ENCODE measurements around the gene CKS1B. TPM values are rescaled to one million over a fixed set of nuclear protein-coding genes. Genes with fewer than 3 reads are reported as not detected.
"Not testable (repeated sequence)": the region's sequence is repeated elsewhere in the genome, so short reads cannot be mapped to it uniquely, and the experiment has no call there.

CKS1B gene
- polyA plus RNA-seq, 1 donor, result 110 TPM

DNA sequence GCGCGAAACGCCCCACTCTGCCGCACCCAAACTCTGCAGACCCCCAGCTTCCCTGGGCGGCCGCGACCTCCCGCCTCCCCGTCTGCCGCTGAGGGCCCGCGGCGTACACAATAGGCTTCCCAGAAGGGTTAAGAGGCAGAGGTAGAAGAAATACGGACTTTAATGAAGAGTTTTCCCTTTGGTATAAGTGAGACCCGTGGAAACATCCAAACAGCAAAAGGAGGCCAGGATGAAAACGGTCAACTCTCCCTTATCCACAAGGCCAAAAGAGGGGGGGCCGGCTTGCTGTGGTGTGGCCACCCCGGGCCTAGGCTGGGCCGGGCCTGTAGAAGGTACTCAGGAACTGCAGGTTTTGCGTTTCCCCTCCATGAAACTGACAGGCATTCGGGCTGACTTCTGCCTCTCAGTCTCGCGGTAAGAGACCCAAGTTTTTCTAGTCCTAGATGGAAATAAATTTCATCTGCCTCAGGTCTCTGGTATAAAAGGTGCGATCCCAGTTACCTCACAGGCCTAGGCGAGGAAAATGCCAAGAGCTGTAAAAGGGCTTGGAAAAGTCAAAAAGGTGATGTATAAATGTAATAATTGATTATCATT, 12.2 kb upstream of the CKS1B start:
- DNase-seq, result no peak

DNA sequence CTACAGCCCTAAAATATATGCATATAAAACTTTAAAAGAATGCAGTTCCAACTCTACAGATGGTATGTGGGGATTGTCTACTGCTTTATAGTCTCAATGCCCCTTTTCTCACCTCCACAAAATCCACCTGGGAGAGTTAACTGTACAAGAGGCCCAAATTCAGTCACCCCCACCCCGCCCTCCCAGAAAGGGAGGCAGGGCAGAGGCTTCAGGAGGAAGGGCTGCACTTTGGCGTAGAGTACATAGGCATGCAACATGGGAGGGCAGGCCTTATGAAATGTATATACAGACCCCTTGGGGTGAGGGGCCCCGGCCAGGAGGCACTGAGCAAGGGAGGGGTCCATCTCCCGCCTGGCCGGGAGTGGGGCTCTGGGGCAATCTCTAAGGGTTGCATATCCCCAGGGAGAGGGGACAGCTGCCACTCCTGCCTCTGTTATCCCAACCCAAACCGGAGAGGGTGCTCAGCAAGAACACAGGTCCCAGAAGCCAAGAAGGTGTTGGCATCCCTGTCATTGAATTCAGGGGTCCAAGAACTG, 11.6 kb upstream of the CKS1B start:
- DNase-seq, result no peak

DNA sequence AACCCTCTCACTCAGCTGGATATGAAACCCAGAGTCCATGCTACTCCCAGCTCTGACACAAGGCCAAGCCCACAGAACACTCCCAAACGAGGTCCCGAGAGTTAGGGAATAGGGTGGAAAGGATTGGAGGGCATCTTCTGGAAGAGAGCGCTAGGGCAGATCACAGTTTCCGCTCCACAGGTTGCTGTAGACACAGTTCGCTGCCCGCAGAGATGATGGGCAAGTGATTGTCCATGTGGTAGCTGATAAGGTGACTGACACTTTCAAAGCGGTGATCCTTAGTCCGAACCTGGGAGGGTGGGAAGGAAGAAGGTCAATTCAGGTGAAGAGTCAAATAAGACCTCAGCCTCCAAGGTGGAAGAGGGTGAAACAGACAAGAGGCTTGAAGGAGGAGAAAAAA, 10.8 kb upstream of the CKS1B start:
- DNase-seq, result no peak

DNA sequence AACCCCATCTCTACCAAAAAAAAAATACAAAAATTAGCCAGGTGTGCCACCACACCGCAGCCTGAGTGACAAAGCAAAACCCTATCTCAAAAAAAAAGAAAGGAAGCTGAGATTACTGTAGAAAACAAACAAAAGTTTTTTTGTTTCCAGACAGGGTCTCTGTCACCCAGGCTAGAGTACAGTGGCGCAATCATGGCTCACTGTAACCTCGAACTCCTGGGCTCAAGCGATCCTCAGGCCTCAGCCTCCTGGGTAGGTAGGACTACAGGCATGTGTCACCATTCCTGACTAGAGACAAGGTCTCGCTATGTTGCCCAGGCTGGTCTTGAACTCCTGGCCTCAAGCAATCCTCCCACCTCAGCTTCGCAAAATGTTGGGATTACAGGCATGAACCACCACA, 10.1 kb upstream of the CKS1B start:
- no peak for DNase-seq

DNA sequence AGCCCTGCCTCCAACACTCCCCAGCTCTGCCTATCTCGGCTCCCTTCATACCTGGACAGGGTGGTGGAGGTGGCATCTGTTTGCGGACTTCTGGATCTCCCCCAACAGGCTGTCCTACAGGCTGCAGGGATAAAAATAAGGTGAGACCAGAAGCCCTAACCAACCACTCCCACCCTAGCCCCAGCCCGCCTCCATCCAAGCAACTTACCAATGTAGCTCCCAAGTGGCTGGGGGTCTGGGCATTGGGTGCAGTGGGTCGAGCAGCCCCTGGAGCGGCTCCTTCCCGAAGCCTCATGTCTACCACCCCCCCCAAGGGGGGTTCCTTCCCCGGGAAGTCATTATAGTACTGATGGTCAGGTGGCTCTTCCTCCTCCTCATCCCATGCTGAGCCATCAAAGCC, 8.4 kb upstream of the CKS1B start:
- DNase-seq, result no peak

DNA sequence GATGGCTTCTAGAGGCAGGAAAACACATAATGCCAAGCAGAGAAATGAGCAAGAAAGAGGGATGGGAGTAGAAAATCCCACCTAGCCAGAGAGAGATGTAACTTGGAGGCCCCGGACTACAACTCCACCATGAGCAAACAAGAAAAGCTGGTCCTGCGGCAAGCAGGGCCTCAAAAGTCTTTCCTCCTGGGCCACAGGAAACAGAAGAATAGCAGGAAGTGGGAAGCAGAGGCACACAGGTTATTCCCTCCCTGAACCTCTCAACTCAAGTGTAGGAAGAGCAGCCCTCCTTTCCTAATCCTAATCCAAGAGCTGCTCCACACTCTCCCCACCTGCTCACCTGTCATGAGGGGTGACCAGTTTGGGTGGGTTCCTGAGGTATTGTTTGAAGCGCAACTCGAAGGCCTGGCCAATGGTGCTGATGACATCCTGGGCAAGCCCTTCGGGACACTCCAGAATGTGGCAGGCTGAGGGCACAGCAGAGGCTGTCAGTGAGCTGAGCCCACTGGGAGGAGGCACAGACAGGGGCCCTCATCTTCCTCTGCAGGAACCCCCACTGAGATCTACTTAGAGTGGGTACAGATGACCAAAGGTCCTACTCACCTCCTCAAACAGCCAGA, 7.0 kb upstream of the CKS1B start:
- DNase-seq, result no peak

DNA sequence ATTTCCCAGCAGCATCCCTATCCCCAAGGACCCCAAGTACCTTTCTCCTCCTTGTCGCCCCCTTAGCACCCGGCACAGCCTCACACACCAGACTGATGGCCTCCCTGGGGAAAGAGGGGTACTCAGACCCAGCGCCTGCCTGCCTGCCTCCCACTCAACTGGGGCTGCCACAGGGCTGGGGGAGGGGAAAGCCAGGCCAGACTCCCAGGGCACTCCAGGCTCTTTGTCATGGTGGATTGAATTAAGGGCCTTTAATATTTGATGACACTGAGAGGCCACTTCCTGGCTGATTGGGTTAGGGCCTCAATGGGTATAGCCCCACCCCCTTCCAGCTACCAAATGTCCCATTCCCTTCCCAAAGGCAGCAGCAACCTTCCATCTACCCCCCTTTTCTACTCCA, 5.8 kb upstream of the CKS1B start:
- no peak for DNase-seq

DNA sequence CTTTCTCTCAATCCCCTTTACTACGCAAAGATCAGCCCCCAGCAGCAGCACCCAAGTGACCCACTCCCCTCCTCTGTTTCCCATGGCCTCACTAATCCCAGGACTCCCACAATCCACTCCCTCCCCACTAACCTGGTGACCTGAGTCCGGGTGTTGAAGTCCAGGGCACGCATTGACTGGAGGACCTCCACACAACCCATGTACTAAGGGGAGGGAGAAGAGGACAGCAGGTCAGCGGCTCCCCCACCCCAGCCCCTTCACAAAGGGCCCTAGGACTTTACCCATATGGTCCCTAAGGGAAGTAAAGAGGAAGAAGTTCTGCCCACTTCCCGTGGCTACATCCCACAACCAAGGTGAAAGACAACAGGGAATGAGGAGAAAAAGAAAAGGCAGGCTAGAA, 5.2 kb upstream of the CKS1B start:
- no peak for DNase-seq

DNA sequence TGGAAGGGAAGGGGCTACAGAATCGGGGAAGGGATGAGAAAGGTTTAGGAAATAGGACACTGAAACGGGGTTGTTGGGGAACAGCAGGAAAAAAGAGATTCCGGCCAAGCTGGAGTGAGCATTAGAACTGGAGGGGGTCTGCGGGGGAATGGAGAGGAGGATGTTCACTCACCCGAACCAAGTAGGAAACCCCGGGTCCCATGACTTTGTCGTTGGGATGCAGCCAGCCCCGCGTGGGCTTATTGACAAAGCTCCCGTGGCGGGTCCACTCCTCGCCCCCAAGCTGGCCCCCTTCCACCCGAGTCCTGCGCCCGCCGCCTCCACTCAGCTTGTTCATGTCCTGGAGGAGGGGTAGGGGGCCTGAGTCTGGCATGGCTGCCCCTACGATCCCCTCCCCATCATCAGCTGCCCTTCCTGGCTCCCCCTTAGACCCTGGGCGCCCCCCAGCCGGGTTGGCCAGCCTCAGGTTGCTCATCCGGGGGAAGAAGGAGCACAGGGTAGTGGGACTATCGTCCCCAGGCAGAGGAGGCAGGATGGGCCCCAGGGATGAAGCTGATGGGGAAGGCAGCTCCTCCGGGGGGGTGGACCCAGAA, 4.5 kb upstream of the CKS1B start:
- no peak for DNase-seq

DNA sequence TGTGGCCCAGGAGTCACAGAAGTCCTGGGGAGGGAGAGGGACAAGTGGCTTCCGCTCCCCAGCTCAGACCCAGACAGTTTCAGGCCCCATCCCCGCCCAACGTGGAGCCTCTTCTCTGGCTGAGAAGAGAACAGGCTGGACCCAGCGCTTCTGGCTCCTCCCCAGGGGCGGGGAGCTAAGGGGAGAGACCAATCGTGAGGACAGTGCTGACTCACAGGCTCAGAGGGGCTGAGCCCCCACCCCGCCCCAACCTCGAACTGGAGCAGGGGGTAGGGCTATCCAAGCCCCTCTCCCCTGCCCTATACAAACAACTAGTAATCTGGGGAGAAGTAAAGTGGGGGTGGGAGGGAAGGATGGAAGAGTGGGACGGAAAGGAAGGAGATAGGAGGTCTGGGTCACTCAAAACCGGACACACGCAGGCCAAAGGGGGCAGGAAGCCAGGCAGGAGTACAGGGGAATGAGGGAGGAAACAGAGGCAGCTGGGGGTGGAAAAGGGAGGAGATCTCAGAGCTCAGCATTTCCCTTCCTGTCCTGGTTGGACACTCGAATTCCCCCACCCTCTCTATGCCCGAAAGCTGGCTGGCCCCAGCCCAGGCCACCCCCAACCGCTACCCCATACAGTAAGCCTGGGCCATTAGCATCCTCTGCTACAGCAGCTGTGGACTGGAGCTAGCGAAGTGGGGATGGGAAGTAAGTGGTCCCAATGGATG, 3.7 kb upstream of the CKS1B start, which contains the start of gene SHC1:
Gene SHC1 (minus strand): TSS at position 117 of the 710 bp plus-strand sequence. CDS start 221 bp downstream, outside the sequence.
- peak; percentile 92 for DNase-seq

DNA sequence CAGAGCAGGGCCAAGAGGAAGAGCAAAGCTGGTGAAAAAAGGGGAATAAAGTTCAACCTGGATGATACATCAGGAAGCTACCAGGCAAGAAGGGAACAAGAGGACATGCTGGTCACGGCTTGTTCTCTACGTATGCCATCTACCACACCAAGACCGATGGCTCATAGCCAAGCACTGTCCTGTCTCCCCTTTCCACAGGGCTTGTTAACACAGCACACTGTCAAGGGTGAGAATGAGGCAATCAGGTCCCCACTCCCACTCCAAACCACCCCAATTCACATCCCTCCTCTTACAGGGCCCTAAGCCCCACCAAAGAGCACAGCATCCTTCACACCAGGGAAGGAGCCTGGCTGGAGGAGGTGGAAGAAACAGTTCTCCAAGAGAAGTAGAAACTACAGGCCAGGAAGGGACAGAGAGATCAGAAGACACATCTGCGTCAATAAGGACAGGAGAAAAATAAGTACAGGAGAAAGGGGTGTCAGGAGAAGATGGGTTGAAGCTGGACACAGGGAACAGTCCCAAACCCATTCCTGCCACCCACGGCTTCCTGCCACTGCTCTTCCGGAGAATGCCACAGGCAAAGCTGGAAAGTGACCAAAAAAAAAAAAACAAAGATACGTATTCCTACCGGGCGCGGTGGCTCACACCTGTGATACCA, 3.0 kb upstream of the CKS1B start:
- no peak for DNase-seq

DNA sequence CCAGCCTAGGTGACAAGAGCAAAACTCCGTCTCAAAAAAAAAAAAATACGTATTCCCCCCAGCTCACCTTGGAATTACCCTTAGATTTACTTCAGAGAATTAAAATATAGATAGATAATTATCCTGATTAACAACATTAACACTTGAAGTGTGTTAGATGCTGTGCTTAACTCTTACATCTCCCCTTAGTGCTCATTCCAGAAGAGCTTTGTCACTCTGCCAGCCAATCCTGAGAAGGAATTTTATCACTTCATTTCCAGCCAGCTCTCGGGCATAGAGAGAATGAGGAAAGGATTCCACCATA, 2.3 kb upstream of the CKS1B start:
- no peak for DNase-seq

DNA sequence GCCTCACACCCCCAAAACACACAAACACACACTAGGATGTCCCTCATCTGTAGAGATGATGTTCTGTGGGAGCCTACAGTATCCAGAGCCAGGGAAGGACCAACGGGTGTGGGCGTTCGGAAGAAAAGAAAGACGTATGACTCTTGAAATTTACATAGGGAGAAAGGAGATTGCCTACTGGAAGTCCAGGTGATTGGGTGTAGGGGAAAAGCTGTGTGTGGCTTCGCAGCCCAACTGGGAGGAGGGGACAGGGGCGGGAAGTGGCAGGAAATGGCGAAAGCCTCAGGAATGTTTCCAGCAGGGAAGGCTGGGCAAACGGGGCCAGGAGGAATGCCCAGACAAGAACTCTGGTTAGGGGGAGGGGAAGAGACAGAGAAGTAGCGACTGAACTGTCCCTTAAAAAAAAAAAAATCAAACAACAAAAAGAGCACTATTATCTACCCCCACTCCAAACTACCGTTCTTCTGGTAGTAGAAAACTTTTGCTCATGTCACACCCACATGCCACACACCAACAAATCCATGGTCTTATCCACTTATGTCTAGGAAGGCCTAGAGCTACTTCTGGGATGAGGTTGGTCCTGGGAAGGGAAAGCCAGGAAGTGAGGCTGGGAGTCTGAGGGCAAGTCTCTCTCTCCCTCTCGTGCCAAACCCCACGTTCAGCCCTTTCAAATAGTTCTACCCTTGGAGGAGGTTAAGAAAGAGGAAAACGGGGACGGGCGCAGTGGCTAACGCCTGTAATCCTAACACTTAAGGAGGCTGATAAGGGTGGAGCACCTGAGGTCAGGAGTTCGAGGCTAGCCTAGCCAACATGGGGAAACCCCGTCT, 1.8 kb upstream of the CKS1B start:
- peak; percentile 51 for DNase-seq

DNA sequence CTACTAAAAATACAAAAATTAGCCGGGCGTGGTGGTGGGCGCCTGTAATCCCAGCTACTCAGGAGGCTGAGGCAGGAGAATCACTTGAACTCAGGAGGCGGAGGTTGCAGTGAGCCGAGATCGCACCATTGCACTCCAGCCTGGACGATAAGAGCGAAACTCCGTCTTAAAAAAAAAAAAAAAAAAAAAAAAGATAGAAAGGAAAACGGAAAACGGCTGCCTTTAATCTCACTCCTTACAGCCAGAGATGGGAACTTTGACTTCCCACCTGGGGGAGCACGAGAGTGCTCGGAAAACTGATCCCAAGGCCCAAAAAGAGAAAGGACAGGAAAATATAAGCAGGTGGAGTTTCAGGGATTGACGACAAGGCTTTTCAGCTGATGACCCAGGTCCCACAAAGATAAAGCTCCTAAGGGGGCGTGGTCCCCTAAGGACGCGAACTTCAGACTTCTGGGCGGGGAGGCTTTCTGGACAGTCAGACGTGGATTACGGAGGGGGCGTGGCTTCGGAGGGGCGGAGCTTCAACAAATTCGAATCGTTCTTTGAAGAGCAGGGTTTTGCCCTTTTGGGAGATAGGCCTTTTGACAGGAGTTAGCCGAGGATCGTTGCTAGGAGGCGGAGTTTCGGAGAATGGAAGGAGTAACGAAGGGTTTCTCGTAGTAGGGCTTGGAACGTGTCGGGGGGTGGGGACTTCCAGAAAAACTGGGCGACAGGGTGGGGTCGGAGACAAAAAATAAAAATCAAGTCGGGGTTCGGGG, 958 bp upstream of the CKS1B start:
- peak; percentile 95 for DNase-seq

DNA sequence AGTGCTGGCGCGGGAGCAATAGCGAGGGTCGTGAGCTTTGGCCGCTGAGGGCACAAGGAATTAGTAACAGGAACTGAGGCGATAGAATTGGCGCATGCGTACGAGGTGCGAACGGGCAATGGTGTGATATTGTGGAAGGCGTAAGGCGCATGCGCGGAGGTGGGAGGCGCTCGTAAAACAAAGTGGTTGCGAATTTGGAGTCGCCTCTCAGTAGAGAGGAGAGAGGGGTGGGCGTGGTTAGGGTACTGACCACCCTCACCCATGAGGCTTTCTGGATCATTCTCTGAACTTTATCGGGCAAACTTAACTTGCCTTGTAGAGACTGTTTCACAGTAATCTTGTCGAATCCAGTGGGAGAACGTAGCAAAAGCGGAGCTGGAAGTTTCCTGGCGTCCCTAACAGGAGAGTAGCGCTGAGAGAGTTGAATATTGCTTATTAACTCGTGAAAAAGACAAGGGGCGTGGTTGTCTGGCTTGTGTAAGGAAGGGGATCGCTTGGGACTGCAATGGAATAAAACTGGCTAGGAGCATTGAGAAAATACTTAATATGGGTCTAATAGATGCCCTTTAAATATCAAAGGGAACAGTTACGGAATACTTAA, 427 bp downstream of the CKS1B start:
- peak; percentile 98 for DNase-seq

DNA sequence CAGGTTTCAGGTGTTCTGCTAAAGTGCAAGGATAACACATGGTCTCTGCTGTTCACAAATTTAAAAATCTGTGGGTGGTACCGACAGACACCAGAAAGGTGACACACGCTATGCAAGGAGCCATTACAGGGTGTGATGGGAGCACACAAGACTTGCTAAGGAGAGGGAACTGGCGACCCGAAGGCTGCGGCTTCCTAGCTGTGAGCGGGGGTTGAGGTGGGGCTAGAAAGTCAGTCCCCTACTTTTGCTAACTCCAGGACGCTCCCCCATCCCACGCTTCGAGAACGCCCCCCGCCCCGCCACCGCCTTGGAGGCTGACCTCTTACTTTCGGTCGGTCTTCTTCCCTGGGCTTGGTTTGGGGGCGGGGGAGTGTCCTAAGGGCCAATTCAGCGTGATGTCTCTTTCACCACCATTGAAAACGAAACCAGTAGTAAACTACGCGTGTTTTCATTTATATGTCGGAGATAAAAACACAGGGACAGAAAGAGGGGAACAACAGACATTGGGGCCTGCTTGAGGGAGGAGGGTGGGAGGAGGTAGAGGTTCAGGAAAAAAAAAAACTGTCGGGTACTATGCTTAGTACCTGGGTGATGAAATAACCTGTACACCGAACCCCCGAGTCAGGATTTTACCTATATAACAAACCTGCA, 1.1 kb downstream of the CKS1B start:
- peak; percentile 49 for DNase-seq

DNA sequence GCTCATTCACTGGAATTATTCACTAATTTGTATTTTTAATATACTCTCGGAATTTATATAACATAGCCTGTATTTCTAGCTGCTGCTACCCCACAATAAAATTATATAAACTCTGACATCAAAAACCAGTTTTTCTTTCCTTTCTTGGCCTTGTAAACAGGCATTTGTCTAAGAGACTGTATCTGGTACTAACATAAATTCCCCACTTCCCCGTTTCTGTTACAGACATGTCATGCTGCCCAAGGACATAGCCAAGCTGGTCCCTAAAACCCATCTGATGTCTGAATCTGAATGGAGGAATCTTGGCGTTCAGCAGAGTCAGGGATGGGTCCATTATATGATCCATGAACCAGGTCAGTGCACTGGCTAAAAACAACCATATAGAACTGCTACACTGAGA, 3.3 kb downstream of the CKS1B start:
- not testable (repeated sequence) for DNase-seq

DNA sequence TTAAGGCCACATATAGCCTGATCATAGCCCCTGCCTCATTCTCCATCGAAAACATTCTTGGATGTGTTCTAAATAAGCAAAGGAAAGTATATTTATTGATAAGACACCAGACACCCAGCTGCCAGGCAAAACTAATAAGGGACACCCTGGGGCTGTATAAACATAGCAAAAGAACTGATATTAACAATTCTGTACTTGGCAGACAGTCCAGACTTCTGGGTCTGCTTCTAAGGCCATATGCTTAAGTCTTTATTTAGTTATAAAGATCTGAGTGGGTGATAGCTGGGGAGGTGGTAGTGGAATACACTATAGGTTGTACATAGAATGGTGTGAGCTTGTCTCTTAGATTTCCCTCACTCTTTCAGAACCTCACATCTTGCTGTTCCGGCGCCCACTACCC, 3.9 kb downstream of the CKS1B start:
- DNase-seq, result no peak

DNA sequence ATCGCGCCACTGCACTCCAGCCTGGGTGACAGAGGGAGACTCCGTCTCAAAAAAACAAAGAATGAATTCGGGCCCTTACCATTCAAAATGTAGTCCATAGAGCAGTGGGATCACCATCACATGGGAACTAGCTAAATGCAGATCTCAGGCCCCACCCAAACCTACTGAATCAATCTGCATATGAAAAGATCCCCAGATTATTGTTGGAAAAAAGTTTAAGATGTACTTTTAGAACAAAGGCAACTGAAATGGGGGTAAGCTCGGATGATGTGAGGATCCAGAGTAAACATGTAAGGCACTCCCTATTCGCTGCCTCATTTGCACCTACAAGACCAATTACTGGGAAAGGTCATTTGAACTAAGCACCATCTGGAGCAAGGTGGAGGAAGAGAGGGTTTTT, 7.9 kb downstream of the CKS1B start:
- DNase-seq, result no peak
